ENCODE results near the gene SLC22A5.

SLC22A5 gene

GRCh38 chr5:132421462-132421861, 52.0 kb downstream of the SLC22A5 start:
- Histone ChIP-seq H3K4me3 (ENCODE audit: low read length) (peak overlapping the region; percentile 29), H2AFZ (ENCODE audit: low read length) (no peak overlapping the region), H3K4me2 (ENCODE audit: low read depth, low read length) (peak overlapping the region; percentile 90), H3K9ac (ENCODE audit: low read length) (peak overlapping the region; percentile 73), H3K36me3 (replicated peaks; ENCODE audit: insufficient read depth, low read length) (no peaks in the 10 kb centered on the region), H3F3A (ENCODE audit: insufficient read depth, low read length) (peaks cover 73% of the 10 kb centered on the region), H3K27ac (ENCODE audit: low read length) (peak overlapping the region; percentile 98), H4K20me1 (ENCODE audit: insufficient read depth, low read length) (no peaks in the 10 kb centered on the region), H3K79me2 (ENCODE audit: low read length) (peaks cover 92% of the 10 kb centered on the region), H3K27me3 (replicated peaks; ENCODE audit: insufficient read depth, low read length) (no peaks in the 10 kb centered on the region), H3K9me2 (replicated peaks; ENCODE audit: insufficient read depth, low read length) (no peaks in the 10 kb centered on the region), H3K4me1 (ENCODE audit: low read length) (peaks cover 91% of the 10 kb centered on the region), H3K9me3 (replicated peaks; ENCODE audit: insufficient read depth, low read length) (no peaks in the 10 kb centered on the region)
- TF ChIP-seq EZH2phosphoT487 (IDR thresholded peaks at IDR 0.05; ENCODE audit: low read length) (no peak), EZH2 (optimal IDR thresholded peaks at IDR 0.05; ENCODE audit: low read depth, low read length) (no peak), CTCF (IDR thresholded peaks at IDR 0.05; ENCODE audit: low read length) (no peak)
- no peak for DNase-seq

- no peaks in the 10 kb centered on the region for H3K36me3 ChIP-seq (replicated peaks; ENCODE audit: insufficient read depth, low read length)
- H2AFZ ChIP-seq (ENCODE audit: low read length) = no peak overlapping the region
- peak overlapping the region; percentile 93 for H3K9ac ChIP-seq (ENCODE audit: low read length)
- H3K27ac ChIP-seq (ENCODE audit: low read length) = peak overlapping the region; percentile 98
- no peaks in the 10 kb centered on the region for H4K20me1 ChIP-seq (ENCODE audit: insufficient read depth, low read length)
- H3K4me2 ChIP-seq (ENCODE audit: low read depth, low read length) = peak overlapping the region; percentile 82
- H3K9me3 ChIP-seq (replicated peaks; ENCODE audit: insufficient read depth, low read length) = no peaks in the 10 kb centered on the region
- H3F3A ChIP-seq (ENCODE audit: insufficient read depth, low read length) = peaks cover 87% of the 10 kb centered on the region
- H3K4me1 ChIP-seq (ENCODE audit: low read length) = peaks cover 91% of the 10 kb centered on the region
- H3K9me2 ChIP-seq (replicated peaks; ENCODE audit: insufficient read depth, low read length) = no peaks in the 10 kb centered on the region
- peaks cover 92% of the 10 kb centered on the region for H3K79me2 ChIP-seq (ENCODE audit: low read length)
- no peaks in the 10 kb centered on the region for H3K27me3 ChIP-seq (replicated peaks; ENCODE audit: insufficient read depth, low read length)
- 0 out of 2 replicates have a peak overlapping the region, but pooled peaks have one; percentile 13 for H3K4me3 ChIP-seq (ENCODE audit: low read length)
- TF ChIP-seq CTCF (IDR thresholded peaks at IDR 0.05; ENCODE audit: low read length) = no peak
- no peak for TF ChIP-seq EZH2phosphoT487 (IDR thresholded peaks at IDR 0.05; ENCODE audit: low read length)
- TF ChIP-seq EZH2 (optimal IDR thresholded peaks at IDR 0.05; ENCODE audit: low read depth, low read length) = no peak
- DNase-seq = peak; percentile 93
Observed at GRCh38 chr5:132422720-132423437, 53.4 kb downstream of the SLC22A5 start.

- H3K9me3 ChIP-seq (replicated peaks; ENCODE audit: insufficient read depth, low read length) = no peaks in the 10 kb centered on the region
- peaks cover 95% of the 10 kb centered on the region for H3K4me1 ChIP-seq (ENCODE audit: low read length)
- peak overlapping the region; percentile 98 for H3K27ac ChIP-seq (ENCODE audit: low read length)
- no peak for DNase-seq
- H3K9ac ChIP-seq (ENCODE audit: low read length) = peak overlapping the region; percentile 93
- H2AFZ ChIP-seq (ENCODE audit: low read length) = no peak overlapping the region
- H3K9me2 ChIP-seq (replicated peaks; ENCODE audit: insufficient read depth, low read length) = no peaks in the 10 kb centered on the region
- peaks cover 93% of the 10 kb centered on the region for H3F3A ChIP-seq (ENCODE audit: insufficient read depth, low read length)
- H3K79me2 ChIP-seq (ENCODE audit: low read length) = peaks cover 92% of the 10 kb centered on the region
- H3K4me3 ChIP-seq (ENCODE audit: low read length) = 0 out of 2 replicates have a peak overlapping the region, but pooled peaks have one; percentile 13
- TF ChIP-seq EZH2 (optimal IDR thresholded peaks at IDR 0.05; ENCODE audit: low read depth, low read length) (no peak), CTCF (IDR thresholded peaks at IDR 0.05; ENCODE audit: low read length) (no peak), EZH2phosphoT487 (IDR thresholded peaks at IDR 0.05; ENCODE audit: low read length) (no peak)
- no peaks in the 10 kb centered on the region for H3K27me3 ChIP-seq (replicated peaks; ENCODE audit: insufficient read depth, low read length)
- no peaks in the 10 kb centered on the region for H3K36me3 ChIP-seq (replicated peaks; ENCODE audit: insufficient read depth, low read length)
- H4K20me1 ChIP-seq (ENCODE audit: insufficient read depth, low read length) = no peaks in the 10 kb centered on the region
- H3K4me2 ChIP-seq (ENCODE audit: low read depth, low read length) = peak overlapping the region; percentile 82
Observed at GRCh38 chr5:132423438-132423898, 54.0 kb downstream of the SLC22A5 start.

All from MM.1S (cell line).